ENCODE measurements around the gene SMYD3.
"Not testable (repeated sequence)": the region's sequence is repeated elsewhere in the genome, so short reads cannot be mapped to it uniquely, and the experiment has no call there.

SMYD3 gene

GRCh38 chr1:245953876-245954660 lies 553.0 kb downstream of the SMYD3 start:
- FAIRE-seq (no peak), DNase-seq (ENCODE audit: insufficient read length, low spot score) (no peak)
- no peak for TF ChIP-seq CTCF (IDR thresholded peaks at IDR 0.05; ENCODE audit: insufficient read depth, missing control alignments)

- DNase-seq (ENCODE audit: insufficient read length, low spot score) = no peak
- FAIRE-seq = no peak
- TF ChIP-seq CTCF (IDR thresholded peaks at IDR 0.05; ENCODE audit: insufficient read depth, missing control alignments) = no peak
Measured at GRCh38 chr1:245952383-245953026, 554.6 kb downstream of the SMYD3 start.

- DNase-seq (ENCODE audit: insufficient read length, low spot score) (no peak), FAIRE-seq (no peak)
- no peak for TF ChIP-seq CTCF (IDR thresholded peaks at IDR 0.05; ENCODE audit: insufficient read depth, missing control alignments)
Measured at GRCh38 chr1:245948786-245949185, 558.3 kb downstream of the SMYD3 start.

GRCh38 chr1:245946905-245947304 lies 560.2 kb downstream of the SMYD3 start:
- TF ChIP-seq CTCF (IDR thresholded peaks at IDR 0.05; ENCODE audit: insufficient read depth, missing control alignments) = no peak
- no peak for DNase-seq (ENCODE audit: insufficient read length, low spot score)
- no peak for FAIRE-seq

- DNase-seq (ENCODE audit: insufficient read length, low spot score); FAIRE-seq: not testable (repeated sequence)
Measured at GRCh38 chr1:245945136-245945535, 561.9 kb downstream of the SMYD3 start.

GRCh38 chr1:245942856-245943255 lies 564.2 kb downstream of the SMYD3 start:
- TF ChIP-seq CTCF (IDR thresholded peaks at IDR 0.05; ENCODE audit: insufficient read depth, missing control alignments) = no peak
- no peak for FAIRE-seq
- no peak for DNase-seq (ENCODE audit: insufficient read length, low spot score)

GRCh38 chr1:245941771-245942170 lies 565.3 kb downstream of the SMYD3 start:
- FAIRE-seq; DNase-seq (ENCODE audit: insufficient read length, low spot score): not testable (repeated sequence)

- TF ChIP-seq CTCF (IDR thresholded peaks at IDR 0.05; ENCODE audit: insufficient read depth, missing control alignments) = no peak
- FAIRE-seq (no peak), DNase-seq (ENCODE audit: insufficient read length, low spot score) (no peak)
Measured at GRCh38 chr1:245939756-245940345, 567.2 kb downstream of the SMYD3 start.
